Left colon (tissue), 2 donors: ENCODE measurements around the gene ISM1. TPM values are rescaled to one million over a fixed set of nuclear protein-coding genes. Genes with fewer than 3 reads are reported as not detected.

ENCODE experiments used
- ATAC-seq: fragments of 200-7000 bp; cut with Tn5 transposase; one replicate; pipeline ENCODE4 v1.9.1; 2020; ENCODE audit warnings: mild to moderate bottlenecking, moderate library complexity
- DNase-seq, 2 donors: peaks; one replicate each; pipeline ENCODE4 v3.0.0-alpha.2; 2020
- intact Hi-C, 2 donors: fragments of 100-400 bp; cut with DNase I in 1 of 2; cut with micrococcal nuclease in 1 of 2; formaldehyde crosslinking; loops; one replicate each; pipeline versions ENCODE4 v1.11.2 to v1.14.0; 2022; cut with DNase I, micrococcal nuclease
- total RNA-seq, 2 donors: library from RNA; stranded (reverse); fragmentation: NEBNext Ultra II Directional; extraction: Animal tissue kit (Norgen Biotek cat#: 25700); gene quantifications; one replicate each; pipeline ENCODE4 v1.2.1, GENCODE V29; 2021
- donor health status: DM: no; HTN: no; CAD: no.
- donor health status: DM: yes; HTN: yes; CAD: no.

Gene ISM1
- total RNA-seq, 2 donors from 2014 or later: 0.18 to 0.25 TPM

GRCh38 chr20:13325796-13326340 is 104.8 kb downstream of the ISM1 start:
- intact Hi-C loops: no loop called here
- ATAC-seq (no peak), DNase-seq (no peak)

DNA sequence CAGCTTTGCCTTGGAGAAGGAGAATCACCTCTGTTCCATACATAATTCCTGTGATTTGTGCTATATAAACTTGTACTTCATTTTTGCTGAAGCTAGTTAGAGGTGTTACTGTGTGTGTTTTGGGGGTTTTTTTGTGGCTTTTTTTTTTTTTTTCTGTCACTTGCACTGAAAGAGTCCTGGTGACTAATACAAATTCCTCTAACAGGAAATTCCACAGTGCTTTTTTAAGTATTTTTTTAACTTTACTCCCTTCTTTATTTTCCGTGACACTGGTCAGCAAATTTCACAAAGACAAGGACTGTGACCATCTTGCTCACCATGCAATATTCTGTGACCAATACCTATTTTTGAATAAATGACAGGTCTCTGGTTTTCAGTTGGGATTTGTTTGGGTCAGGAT is 110.5 kb downstream of the ISM1 start:
- DNase-seq (no peak), ATAC-seq (no peak)
- intact Hi-C loops: no loop called here

GRCh38 chr20:13333036-13333435 is 112.0 kb downstream of the ISM1 start:
- intact Hi-C loops: no loop called here
- ATAC-seq: no peak
- no peak for DNase-seq

DNA sequence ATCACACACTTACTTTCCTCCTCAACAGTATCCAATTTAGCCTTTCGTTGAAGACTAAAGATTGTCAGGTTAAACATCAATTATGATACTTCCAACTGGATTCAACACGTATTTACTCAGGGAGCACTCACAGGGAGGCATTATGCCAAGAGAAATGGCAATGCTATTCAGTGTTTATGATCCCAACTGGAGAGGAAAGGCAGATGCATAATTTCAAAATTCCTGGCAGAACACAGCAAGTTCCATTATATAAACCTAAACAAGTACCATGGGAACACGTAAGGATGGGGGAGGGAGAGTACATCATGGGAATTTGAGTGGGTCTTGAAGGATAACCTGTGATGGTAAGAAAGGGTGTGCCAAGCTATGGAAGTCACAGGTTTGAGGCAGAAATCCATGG is 112.7 kb downstream of the ISM1 start:
- DNase-seq (no peak), ATAC-seq (peak; percentile 88)
- intact Hi-C loops: no loop called here

- DNase-seq (no peak), ATAC-seq (no peak)
- intact Hi-C loops: no loop called here
Observed at GRCh38 chr20:13336308-13337089, 115.4 kb downstream of the ISM1 start.

DNA sequence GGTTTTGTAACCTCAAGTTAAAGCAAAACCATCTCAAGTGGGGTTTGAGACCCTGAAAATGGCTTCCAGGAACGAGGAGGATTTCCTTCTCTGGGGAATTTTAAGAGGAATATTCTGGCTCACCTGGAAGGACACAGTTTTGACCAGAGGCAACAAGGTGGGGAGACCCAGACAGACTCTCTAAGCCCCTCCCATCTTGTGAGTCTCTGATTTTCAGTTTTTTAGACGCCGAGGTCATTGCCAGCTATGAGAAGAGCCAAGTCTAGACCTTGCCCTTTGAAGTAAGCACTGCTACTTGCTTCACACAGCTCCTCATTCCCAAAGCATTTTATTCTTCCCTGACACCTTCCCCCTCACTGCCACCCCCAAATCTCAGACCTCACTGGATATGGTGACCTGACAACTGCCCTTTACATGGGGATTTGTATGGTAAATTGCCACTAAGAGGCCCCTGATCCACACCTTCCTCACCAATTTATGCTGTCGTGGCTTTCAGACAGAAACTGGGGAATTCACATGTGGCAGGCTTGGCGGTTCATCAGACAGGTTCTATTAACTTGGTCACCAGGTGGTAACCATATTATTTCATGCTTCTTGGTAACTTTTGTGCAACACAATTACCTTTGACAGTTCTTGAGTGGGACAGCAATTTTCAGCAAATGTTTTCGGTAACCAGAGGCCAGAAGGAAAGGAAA is 116.2 kb downstream of the ISM1 start:
- no peak for DNase-seq
- ATAC-seq: no peak

GRCh38 chr20:13338097-13338661 is 117.1 kb downstream of the ISM1 start:
- ATAC-seq (no peak), DNase-seq (no peak)
- intact Hi-C loops: no loop called here

More for the DNA sequence above, 116.2 kb downstream of the ISM1 start:
- intact Hi-C loops: no loop called here

DNA sequence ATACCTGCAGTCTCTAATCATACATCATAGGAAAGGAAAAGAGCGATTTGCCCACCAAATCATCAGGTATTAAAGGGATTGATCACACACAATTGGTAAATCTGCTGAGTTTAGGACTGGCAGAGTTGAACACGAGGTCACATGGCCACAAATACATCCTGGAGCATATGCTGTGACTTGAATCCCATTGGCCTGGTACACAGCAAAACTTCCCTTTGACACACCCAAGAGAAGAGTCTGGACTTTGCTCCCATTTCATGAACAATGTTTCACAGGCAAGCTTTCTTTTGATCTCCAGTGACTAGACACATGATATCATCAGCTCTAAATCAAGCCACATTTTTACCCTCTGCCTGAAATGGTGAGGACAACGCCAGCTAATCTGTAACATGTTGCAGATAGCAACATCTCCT is 117.9 kb downstream of the ISM1 start:
- peak; percentile 100 for ATAC-seq
- intact Hi-C loops: no loop called here
- DNase-seq: peak; percentile 8 to 34

GRCh38 chr20:13340088-13340487 is 119.0 kb downstream of the ISM1 start:
- intact Hi-C loops: no loop called here
- DNase-seq: no peak
- ATAC-seq: no peak

GRCh38 chr20:13341737-13342393 is 120.8 kb downstream of the ISM1 start:
- DNase-seq: no peak
- ATAC-seq: no peak
- intact Hi-C loops: no loop called here

- ATAC-seq (no peak), DNase-seq (no peak)
- intact Hi-C loops: no loop called here
Observed at GRCh38 chr20:13342469-13343242, 121.6 kb downstream of the ISM1 start.

DNA sequence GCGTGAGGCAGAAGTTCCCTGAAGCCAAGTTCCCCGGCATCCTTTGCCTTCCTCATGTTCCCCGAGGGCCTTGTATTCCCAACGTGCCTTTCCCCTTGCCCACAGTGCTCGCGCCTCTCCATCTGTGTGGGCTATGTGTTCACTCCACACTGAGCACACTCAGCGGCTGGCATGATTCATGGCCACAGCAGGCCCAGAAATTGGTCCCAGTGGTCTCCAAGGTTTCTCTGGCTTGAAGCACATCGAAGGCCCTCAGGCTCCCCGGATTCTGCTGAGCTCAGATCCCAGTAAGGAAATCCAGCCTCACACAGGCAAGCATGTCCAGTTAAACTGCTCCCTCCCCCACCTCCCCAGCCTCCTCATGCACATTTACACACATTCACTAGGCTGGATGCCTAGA is 123.6 kb downstream of the ISM1 start:
- intact Hi-C loops: no loop called here
- DNase-seq: no peak
- no peak for ATAC-seq

DNA sequence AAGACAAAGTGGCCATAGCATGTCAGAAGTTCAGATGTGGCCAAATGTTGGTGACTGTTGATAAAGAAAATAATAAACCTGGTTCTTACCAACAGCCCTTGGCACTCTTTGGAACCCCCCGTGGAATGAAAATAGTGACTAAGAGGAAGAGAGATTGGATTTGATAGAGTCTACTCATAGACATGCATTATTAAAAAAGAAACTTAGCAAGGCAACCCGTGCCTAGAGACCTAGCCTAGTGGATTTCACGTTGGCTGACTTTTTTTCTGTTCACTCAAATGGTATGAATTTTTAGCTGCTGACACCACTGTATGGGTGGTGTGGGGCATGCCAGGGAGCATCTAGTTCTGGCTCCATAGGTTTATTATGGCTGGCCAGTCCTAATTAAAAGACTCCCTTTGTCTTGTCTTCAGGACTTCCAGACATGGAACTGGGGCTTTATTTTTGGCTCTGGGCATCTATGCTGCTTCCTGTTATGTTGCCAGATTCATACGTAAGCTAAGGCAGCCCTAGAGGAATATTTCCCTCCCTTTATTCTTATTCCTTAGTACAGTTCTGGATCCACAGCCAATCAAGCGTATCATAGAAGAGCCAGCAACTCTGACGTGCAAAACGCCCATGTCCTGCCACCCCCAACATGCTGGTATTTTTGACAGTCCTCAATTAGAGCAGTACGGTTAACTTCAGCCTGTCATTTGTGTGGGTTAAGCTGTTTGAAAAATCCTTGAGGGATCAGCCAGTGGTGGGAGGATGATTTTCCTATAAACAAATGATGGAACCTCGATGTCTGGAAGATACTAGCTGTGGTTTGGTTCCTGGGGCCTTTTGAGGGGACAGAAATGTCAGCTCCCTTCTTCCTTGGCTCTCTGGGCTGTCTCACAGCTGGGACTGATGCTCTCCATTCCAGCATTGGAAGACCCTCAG is 127.5 kb downstream of the ISM1 start:
- DNase-seq: no peak
- no peak for ATAC-seq
- intact Hi-C loops: no loop called here

- DNase-seq (no peak), ATAC-seq (no peak)
- intact Hi-C loops: no loop called here
Observed at GRCh38 chr20:13349235-13349604, 128.1 kb downstream of the ISM1 start.
